Colon (tissue), 2 donors: ENCODE data around the gene SOX5.
A peak's percentile ranks its signal among the peaks of the same experiment; 100 is the strongest.

ENCODE experiments used
- FAIRE-seq: peaks from 2 replicates; lab custom pipeline; 2012; peaks lifted over from hg19 to GRCh38; lab: Jason Lieb, UNC
- donor health status: control.
- donor health status: control.

SOX5 gene

DNA sequence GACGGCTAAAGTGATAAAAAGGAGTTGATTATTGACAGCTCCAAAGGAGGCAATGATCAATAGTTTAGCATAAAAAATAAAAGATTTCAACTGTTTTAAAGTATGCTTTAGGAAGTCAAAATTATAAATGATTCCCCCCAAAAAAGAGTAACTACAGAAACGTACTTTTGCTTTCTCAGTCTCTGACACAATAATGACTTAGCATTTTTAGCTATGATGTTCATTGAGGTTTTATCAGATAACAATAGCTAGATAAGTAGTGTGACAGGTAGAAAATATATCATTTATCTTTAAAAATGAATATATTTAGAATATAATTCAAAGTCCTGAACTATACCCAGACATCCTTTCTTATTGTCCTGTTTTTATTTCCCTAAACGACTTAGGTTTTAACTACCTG lies 352.9 kb downstream of the SOX5 start:
- FAIRE-seq: no peak

DNA sequence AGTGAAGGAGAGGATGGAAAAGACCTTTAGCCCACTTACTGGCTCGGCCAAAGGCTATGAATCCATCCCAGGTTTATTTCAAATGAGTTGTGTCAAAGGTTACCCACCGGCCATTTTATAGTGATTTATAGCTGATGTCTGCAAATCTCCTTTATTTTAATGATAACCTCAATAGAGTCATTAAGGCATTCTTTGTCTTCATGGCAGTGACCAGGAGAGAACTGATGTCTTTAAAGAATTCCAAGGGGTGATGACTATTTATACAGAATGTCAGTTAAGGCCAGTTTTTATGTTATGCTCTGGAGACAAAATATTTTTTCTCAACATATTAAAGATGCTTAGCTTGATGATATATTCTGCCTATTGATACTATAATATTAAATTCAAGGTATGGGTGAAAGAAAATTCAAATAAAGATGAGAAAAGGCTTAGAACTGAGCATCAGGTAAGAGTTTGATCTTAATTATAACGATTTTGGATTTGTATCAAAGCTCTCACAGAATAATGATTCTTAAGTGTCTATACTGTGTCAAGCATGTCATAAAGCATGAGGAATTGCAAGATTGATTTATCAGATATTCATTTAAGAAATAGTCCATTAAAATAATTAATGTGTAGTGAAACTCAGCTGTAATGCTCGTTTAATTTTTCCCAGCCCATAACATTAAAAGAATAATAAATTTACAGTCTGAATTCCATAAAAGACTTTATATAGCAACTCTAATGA lies 361.5 kb downstream of the SOX5 start:
- no peak for FAIRE-seq

GRCh38 chr12:23585782-23586163 lies 363.7 kb downstream of the SOX5 start:
- no peak for FAIRE-seq

DNA sequence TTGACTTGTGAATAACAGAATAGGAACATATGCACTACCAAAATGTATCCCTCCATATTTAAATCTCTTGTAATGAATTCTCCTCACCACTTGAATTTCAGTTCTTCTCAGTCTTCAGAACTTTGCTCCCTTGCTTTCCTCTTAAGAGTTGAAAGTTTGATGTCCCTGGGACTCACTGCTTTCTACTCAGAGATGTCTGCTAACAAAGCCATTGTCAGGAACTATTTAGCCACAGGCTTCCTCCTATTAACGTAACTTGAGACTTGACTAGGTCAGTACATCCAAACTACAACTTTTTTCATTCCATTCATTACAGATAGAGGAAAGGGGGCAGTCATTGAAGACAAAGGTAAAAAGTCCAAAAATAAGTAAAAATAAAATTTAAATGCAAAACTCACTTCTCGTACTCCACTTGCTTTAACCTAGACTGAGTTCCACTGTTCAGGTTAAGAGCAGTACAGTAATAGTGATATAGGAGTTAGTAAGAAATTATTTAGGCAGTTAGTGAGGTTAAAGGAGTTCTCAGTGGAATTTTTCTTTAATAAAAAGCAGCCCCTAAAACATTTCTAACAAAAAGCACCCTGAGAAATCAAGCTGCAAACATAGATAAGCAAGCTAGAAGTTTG lies 364.2 kb downstream of the SOX5 start:
- FAIRE-seq: no peak

GRCh38 chr12:23581913-23582312 lies 367.6 kb downstream of the SOX5 start:
- FAIRE-seq: no peak

DNA sequence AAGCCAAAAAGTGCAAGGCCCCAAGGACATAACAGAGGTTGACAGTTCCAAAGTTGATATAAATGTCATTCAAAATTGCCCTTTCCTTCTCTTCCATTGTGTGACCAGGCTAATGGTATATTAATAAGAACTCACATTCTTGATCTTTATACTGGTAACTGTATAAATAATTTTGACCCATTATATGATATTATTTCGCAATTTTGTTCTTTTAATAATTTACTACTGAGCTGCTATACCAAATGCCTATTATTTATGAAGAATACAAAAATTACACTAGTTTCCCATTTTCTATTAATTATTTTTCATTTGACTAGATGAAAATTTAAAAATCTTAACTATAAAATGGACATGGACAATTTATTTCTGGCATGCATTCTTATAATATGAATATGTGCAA lies 370.2 kb downstream of the SOX5 start:
- FAIRE-seq: no peak

- FAIRE-seq: peak; percentile 68
These were observed 373.1 kb downstream of the SOX5 start for GRCh38 chr12:23576372-23576771.

GRCh38 chr12:23569356-23569755 lies 380.1 kb downstream of the SOX5 start:
- FAIRE-seq: no peak

DNA sequence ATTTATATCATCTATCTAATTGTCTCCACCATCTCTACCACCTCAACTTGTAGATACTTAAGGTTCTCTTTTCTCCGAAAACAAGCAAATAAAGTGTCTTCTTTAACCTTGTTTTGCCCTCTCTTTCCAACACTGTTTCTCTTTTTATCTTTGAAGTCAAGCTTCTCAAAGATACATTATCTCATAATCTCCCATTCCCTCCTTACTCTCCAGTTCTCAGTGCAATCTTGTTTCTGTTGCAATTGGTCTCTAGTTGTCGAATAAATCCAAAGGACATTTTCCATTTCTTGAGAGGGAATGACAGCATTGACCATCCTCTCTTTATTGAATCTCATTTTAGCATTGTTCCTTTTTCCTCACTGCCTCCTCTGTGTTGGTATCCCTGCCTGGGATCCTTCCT lies 383.3 kb downstream of the SOX5 start:
- FAIRE-seq: no peak

- no peak for FAIRE-seq
These were observed 384.9 kb downstream of the SOX5 start for GRCh38 chr12:23564451-23565152.

- FAIRE-seq: no peak
These were observed 387.8 kb downstream of the SOX5 start for GRCh38 chr12:23561364-23562345.

DNA sequence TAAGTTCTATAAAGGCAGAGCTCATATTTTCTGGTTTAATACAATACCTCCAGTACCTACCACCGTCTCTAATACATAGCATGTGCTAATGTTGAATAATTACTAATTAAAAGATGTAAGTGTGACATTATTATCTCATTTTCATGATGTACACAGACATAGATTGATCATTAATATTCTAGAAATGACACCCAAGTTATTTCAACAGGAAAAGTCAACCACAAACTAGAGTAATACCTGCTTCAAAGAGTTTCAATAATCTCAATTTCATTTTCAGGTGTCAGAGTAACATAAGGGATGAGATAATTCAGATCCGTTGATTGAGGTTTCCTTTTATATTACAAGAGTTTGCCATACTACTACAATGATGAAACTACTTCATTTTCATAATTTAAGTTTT lies 388.9 kb downstream of the SOX5 start:
- FAIRE-seq: no peak

DNA sequence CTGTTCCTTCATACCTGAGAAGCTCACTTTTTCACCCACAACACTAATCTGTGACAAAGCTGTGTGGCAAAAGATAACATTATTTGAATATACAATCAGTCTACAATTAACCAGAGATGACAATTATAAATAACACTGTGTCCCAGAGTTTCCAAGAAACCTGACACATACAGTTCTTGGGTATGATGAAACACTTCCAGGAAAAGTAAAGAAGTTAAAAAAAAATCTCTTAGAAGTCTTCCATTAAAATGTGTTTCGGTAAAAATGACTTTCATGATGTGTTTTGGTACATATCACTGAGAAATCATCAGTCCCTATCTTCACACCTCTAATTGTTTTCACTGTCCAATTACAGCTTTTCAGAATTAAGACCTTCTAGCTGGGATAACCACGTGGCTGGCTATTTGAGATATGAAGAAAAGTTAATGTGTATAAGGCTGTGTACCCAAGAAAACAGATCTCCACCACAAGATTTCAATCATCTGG lies 390.2 kb downstream of the SOX5 start:
- no peak for FAIRE-seq

DNA sequence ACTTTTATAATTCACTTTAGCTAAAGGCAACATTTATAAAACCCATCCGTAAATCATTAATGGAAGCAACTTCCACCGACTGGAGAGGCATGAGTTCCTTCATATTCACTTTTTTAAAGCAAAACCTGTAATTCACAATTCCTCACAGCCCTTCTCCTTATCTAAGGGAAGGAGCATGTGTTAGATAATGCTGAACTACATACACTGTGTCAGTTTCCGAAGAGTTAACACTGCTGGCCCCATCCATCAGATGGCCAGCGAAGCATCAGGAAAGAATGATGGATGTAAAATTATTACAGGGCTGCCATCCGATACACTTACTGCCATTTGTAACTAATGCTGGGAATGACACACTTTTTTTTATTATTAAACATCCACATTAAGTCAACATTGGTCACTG lies 392.8 kb downstream of the SOX5 start:
- FAIRE-seq: no peak

DNA sequence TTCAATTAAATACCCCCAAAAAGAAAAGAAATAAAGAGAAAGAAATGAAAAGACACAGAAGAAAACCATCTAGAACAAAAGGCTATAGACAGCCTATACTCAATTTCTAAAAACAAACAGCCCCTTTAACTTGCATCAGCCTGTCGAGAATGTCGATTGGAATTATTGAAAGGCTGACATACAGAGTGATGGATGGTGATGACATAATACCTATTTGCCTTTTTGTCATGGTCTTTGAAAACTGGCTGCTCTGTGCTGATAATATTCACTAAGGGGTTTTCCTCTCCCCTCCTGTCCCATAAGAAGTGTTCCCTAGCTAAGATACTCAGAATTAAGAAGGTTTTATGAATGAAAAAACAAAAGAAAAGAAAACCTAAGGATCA lies 393.7 kb downstream of the SOX5 start:
- FAIRE-seq: no peak

- no peak for FAIRE-seq
These were observed 394.2 kb downstream of the SOX5 start for GRCh38 chr12:23555180-23555824.

GRCh38 chr12:23552417-23552816 lies 397.1 kb downstream of the SOX5 start:
- no peak for FAIRE-seq

DNA sequence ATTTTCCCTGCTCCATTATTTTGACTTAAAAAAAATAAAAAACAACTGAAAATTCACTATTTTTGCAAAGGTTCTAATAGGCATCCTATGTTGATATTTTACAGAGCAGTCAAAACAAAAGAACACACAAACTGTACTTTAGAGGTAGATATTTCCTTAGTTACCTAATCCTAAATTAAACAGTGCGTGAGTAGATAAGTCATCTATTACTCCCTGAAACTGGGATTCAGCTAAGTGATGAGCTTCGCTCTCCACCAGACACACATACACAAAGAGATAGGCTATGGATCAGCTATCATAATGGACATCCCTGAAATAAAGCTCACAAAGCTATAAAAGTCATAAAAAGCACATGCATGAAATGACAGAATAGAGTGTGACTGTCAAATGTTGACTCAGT lies 398.7 kb downstream of the SOX5 start:
- no peak for FAIRE-seq

DNA sequence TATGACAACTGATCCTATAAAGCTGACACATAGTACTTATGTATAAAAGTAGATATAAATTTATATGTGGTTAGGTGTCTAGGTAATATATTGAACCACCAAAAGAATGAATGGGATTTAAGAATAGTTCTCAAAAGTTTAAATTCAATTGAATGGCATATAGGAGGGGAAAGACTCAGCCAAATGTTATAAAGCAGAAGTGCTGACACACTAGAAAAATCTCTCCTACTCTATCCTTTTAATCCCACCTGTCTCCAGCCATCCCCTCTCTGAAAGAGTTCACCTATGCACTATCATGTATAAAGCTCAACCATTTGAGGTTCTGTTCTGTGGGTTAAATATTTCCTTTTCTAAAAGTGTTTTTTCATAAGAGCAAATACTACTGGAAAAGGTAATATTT lies 400.7 kb downstream of the SOX5 start:
- no peak for FAIRE-seq

GRCh38 chr12:23546756-23547155 lies 402.7 kb downstream of the SOX5 start:
- FAIRE-seq: no peak

DNA sequence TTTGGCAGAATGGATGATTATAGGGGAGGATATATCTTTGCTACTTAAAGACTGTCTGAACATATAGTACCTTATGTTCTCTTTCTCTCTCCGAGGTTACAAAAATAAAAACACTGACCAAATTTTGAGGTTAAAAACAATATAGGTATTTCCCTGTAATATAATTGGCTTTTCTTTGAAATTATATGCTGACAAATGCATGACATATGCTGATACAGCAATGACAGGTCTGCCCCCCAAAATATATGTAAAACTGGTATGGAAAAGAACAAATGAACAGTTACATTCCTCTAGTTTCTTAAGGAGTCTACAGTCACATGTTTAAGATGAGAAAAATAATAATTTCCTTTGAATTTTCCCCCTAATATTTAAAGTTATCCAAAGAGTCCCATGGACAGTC lies 405.7 kb downstream of the SOX5 start:
- FAIRE-seq: no peak

DNA sequence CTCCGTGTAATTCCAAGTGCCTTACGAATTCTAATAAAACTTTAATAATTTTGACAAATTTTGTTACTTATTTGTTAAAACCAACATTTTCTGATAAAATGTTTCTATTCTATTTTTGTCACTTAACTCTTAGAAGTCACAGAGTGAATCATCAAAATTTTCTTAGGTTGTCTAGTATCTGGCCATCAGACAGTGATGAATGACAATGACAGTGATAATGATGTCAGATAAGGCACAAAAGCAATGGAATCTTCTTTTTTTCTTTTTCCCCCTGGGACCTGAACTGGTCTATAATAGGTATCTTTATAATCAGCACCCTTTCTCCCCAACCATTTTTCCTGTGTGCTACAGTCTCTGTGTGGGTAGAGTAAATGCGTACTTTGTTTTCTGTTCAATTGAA lies 407.3 kb downstream of the SOX5 start:
- no peak for FAIRE-seq
